Keratinocyte (primary cell): Measurements from ENCODE around the gene PAQR8. TPM values are rescaled to one million over a fixed set of nuclear protein-coding genes. Genes with fewer than 3 reads are reported as not detected.
A peak's percentile ranks its signal among the peaks of the same experiment; 100 is the strongest.

Experiments used
- DNase-seq: peaks from one replicate; pipeline ENCODE4 v3.0.0-alpha.2; 2011; ENCODE audit warnings: low read depth, missing footprints, low spot score
- FAIRE-seq: peaks from 2 replicates; lab custom pipeline; 2011; peaks lifted over from hg19 to GRCh38; lab: Jason Lieb, UNC
- H2AFZ ChIP-seq: 2 replicates; pipeline ENCODE4 v1.6.0; 2012; ENCODE audit warnings: low read length, control low read depth, inconsistent platforms; ENCODE audit not compliant: control insufficient read depth
- H3K27ac ChIP-seq: 2 replicates; pipeline ENCODE4 v1.5.1; 2011; ENCODE audit warnings: low read length; ENCODE audit not compliant: control insufficient read depth, insufficient read depth
- H3K27me3 ChIP-seq: 3 replicates; pipeline ENCODE4 v1.6.0; 2011; ENCODE audit warnings: low read length; ENCODE audit not compliant: control insufficient read depth, insufficient read depth; ENCODE audit errors: extremely low read depth
- H3K36me3 ChIP-seq, 2 experiments: 2 replicates in 1 of 2; 3 replicates in 1 of 2; pipeline ENCODE4 v1.5.1; 2011; ENCODE audit warnings: low read length in 2 of 2, mild to moderate bottlenecking in 1 of 2; ENCODE audit not compliant: control insufficient read depth in 2 of 2, insufficient read depth in 2 of 2; ENCODE audit errors: extremely low read depth in 1 of 2
- H3K4me1 ChIP-seq: 3 replicates; pipeline ENCODE4 v1.5.1; 2011; ENCODE audit warnings: low read length; ENCODE audit not compliant: control insufficient read depth, insufficient read depth; ENCODE audit errors: extremely low read depth
- H3K4me2 ChIP-seq: 3 replicates; pipeline ENCODE4 v1.6.0; 2011; ENCODE audit warnings: low read depth, low read length; ENCODE audit not compliant: control insufficient read depth, insufficient read depth; ENCODE audit errors: extremely low read depth
- H3K4me3 ChIP-seq, 3 experiments: fragments of 200-600 bp in 1 of 3; sonication (generic) in 1 of 3; 2 replicates in 2 of 3; 3 replicates in 1 of 3; pipeline ENCODE4 v1.5.1; 2011 to 2016; ENCODE audit warnings: low read length in 3 of 3, mild to moderate bottlenecking in 3 of 3, control low read depth in 2 of 3, inconsistent platforms in 1 of 3, low read depth in 1 of 3, mixed read lengths in 1 of 3, mixed run types in 1 of 3, moderate library complexity in 1 of 3; ENCODE audit not compliant: control insufficient read depth in 2 of 3, insufficient read depth in 2 of 3; ENCODE audit errors: extremely low read depth in 1 of 3
- H3K79me2 ChIP-seq: 2 replicates; pipeline ENCODE4 v1.6.0; 2012; ENCODE audit warnings: low read length; ENCODE audit not compliant: control insufficient read depth, insufficient read depth
- H3K9ac ChIP-seq: 3 replicates; pipeline ENCODE4 v1.6.0; 2011; ENCODE audit warnings: low read length; ENCODE audit not compliant: control insufficient read depth, insufficient read depth; ENCODE audit errors: extremely low read depth
- H3K9me1 ChIP-seq: 3 replicates; pipeline ENCODE4 v1.6.0; 2011; ENCODE audit warnings: low read length; ENCODE audit not compliant: control insufficient read depth, insufficient read depth; ENCODE audit errors: extremely low read depth
- H3K9me3 ChIP-seq: 2 replicates; pipeline ENCODE4 v1.5.1; 2012; ENCODE audit warnings: low read depth, low read length; ENCODE audit not compliant: control insufficient read depth
- H4K20me1 ChIP-seq: 3 replicates; pipeline ENCODE4 v1.6.0; 2011; ENCODE audit warnings: low read length; ENCODE audit not compliant: control insufficient read depth, insufficient read depth; ENCODE audit errors: extremely low read depth
- CTCF ChIP-seq, 3 experiments: IDR thresholded peaks in 1 of 3; conservative IDR thresholded peaks in 1 of 3; optimal IDR thresholded peaks in 1 of 3; 2 replicates in 2 of 3; 3 replicates in 1 of 3; pipeline versions ENCODE3 to v1.5.1; 2011; ENCODE audit warnings: low read length in 3 of 3, mild to moderate bottlenecking in 3 of 3, moderate library complexity in 2 of 3, control low read depth in 1 of 3, inconsistent platforms in 1 of 3; ENCODE audit not compliant: insufficient read depth in 2 of 3; ENCODE audit errors: extremely low read depth in 1 of 3
- EZH2 ChIP-seq: IDR thresholded peaks from one replicate; pipeline ENCODE4 v1.6.1; 2012; ENCODE audit warnings: inconsistent platforms, mild to moderate bottlenecking, low read length, moderate library complexity
- dilution Hi-C: fragments of 300-500 bp; cut with MboI; formaldehyde crosslinking; loops from one replicate; pipeline ENCODE4 v1.7.0; 2020; ENCODE audit warnings: low sequenced_read_pairs; ENCODE audit not compliant: extremely low pct_ligation_motif_present
- polyA plus RNA-seq, 5 experiments: library from polyadenylated mRNA; depleted of rRNA in 3 of 5; stranded (reverse) in 3 of 5; stranded (forward) in 1 of 5; unstranded in 1 of 5; fragments of >200 nt; gene quantifications; 1 replicate in 1 of 5; 2 replicates in 3 of 5; 3 replicates in 1 of 5; pipeline versions ENCODE4 v1.2.1 to v1.2.3, GENCODE V29; 2011 to 2012; ENCODE audit warnings: missing spikeins in 2 of 5, low read depth in 1 of 5, low replicate concordance in 1 of 5

Gene PAQR8
- polyA plus RNA-seq, 1 donor (not counting 4 experiments of a cell fraction or from before 2014, with no cell fraction given): 1.6 TPM

- Histone ChIP-seq H3K9me3 (no peaks in the 10 kb centered on the region), H3K4me3 (no peak overlapping the region), H3K9me1 (no peaks in the 10 kb centered on the region), H3K4me2 (no peak overlapping the region), H3K79me2 (peaks cover 1% of the 10 kb centered on the region), H2AFZ (no peak overlapping the region), H3K27me3 (no peaks in the 10 kb centered on the region), H3K27ac (no peak overlapping the region), H4K20me1 (no peaks in the 10 kb centered on the region), H3K9ac (no peak overlapping the region), H3K4me1 (peaks cover 26% of the 10 kb centered on the region), H3K36me3 (no peaks in the 10 kb centered on the region)
- dilution Hi-C loops: loop anchor here (25.0 kb wide), 1 partner anchor 246 kb away; the partner anchor contains the start of gene TMEM14A
- no peak for DNase-seq
- TF ChIP-seq EZH2: no peak
- peak; percentile 62 to 80 (median 69) for TF ChIP-seq CTCF (optimal IDR thresholded peaks at IDR 0.05 in 1 of 3, IDR thresholded peaks at IDR 0.05 in 1 of 3, conservative IDR thresholded peaks at IDR 0.05 in 1 of 3; ENCODE audit: extremely low read depth in 1 of 3, insufficient read depth in 2 of 3, low read length in 3 of 3)
- FAIRE-seq: peak; percentile 41
Measured at GRCh38 chr6:52416629-52417151, 54.7 kb downstream of the PAQR8 start.

- Histone ChIP-seq H3K4me2 (no peak overlapping the region), H3K9me1 (no peaks in the 10 kb centered on the region), H3K27me3 (no peaks in the 10 kb centered on the region), H3K4me1 (peaks cover 26% of the 10 kb centered on the region), H4K20me1 (no peaks in the 10 kb centered on the region), H3K79me2 (peaks cover 1% of the 10 kb centered on the region), H3K4me3 (no peak overlapping the region), H3K9me3 (no peaks in the 10 kb centered on the region), H3K36me3 (no peaks in the 10 kb centered on the region), H3K27ac (no peak overlapping the region), H3K9ac (no peak overlapping the region), H2AFZ (no peak overlapping the region)
- FAIRE-seq (no peak), DNase-seq (no peak)
- dilution Hi-C loops: loop anchor here (25.0 kb wide), 1 partner anchor 245 kb away; the partner anchor contains the start of gene TMEM14A
- TF ChIP-seq EZH2 (no peak), CTCF (optimal IDR thresholded peaks at IDR 0.05 in 1 of 3, IDR thresholded peaks at IDR 0.05 in 1 of 3, conservative IDR thresholded peaks at IDR 0.05 in 1 of 3; ENCODE audit: extremely low read depth in 1 of 3, insufficient read depth in 2 of 3, low read length in 3 of 3) (no peak)
Measured at GRCh38 chr6:52417675-52418111, 55.7 kb downstream of the PAQR8 start.
